ENCODE data around the gene DPEP2. TPM values are rescaled to one million over a fixed set of nuclear protein-coding genes. Genes with fewer than 3 reads are reported as not detected.

Gene DPEP2
- total and polyA plus RNA-seq, 2 donors from 2014 or later, result 0.99 to 3.1 TPM

DNA sequence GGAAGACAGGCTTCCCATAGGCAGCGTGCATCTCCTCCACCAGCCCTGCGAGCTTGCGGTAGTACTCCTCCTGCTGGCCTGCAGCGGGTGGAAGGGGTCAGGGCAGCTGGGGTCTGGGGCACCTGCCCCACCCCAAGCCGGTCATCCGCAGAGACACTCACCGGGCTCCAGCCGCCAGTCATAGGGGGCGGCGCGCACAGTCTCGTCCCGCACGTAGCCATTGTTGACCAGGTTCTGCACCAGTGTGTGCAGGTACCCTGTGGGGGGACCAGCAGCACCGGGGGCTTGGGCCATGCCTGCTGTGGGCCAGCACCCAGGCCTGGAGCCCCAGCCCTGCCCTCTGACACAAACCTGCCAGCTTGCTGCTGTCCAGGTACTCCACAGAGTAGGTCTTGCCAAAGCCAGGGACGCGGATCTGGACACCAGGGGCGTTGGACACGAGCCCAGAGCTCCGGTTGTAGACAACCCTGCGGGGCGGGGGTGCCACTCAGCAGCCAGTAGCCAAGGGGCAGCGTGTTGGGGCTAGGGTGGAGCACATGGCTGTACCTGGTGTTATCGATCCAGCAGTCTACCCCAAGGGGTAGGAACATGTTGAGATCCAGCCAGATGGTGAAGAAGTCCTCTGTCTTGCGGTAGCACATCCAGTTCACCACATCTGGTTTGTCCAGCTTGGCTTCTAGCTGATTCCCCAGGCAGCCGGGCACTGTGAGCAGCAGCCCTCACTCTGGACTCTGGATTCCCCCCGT is 56.6 kb downstream of the DPEP2 start:
- no peak for DNase-seq
- Histone ChIP-seq H3K36me3 (ENCODE audit: control insufficient read depth in 2 of 3, insufficient read depth in 3 of 3, low read length in 3 of 3) (peaks cover 0 to 30% (median 2%) of the 10 kb centered on the region in 3 donors), H3K4me3 (ENCODE audit: low read length in 3 of 3) (no peak overlapping the region), H3K27ac (ENCODE audit: low read depth in 2 of 2, low read length in 2 of 2) (no peak overlapping the region), H3K27me3 (ENCODE audit: control insufficient read depth, insufficient read depth, low read length) (no peaks in the 10 kb centered on the region), H3K9me3 (ENCODE audit: control insufficient read depth in 2 of 3, insufficient read depth in 1 of 3, low read length in 3 of 3) (no peaks in the 10 kb centered on the region), H3K9ac (ENCODE audit: low read length in 3 of 3) (no peak overlapping the region), H3K4me1 (ENCODE audit: control insufficient read depth in 2 of 3, insufficient read depth in 2 of 3, low read depth in 1 of 3, low read length in 3 of 3) (peaks cover 0 to 9% (median 0%) of the 10 kb centered on the region in 3 donors)
- intact Hi-C loops (cut with DNase I), result no loop called here
- FAIRE-seq, result no peak
- TF ChIP-seq, protein P1, sequence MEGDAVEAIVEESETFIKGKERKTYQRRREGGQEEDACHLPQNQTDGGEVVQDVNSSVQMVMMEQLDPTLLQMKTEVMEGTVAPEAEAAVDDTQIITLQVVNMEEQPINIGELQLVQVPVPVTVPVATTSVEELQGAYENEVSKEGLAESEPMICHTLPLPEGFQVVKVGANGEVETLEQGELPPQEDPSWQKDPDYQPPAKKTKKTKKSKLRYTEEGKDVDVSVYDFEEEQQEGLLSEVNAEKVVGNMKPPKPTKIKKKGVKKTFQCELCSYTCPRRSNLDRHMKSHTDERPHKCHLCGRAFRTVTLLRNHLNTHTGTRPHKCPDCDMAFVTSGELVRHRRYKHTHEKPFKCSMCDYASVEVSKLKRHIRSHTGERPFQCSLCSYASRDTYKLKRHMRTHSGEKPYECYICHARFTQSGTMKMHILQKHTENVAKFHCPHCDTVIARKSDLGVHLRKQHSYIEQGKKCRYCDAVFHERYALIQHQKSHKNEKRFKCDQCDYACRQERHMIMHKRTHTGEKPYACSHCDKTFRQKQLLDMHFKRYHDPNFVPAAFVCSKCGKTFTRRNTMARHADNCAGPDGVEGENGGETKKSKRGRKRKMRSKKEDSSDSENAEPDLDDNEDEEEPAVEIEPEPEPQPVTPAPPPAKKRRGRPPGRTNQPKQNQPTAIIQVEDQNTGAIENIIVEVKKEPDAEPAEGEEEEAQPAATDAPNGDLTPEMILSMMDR (IDR thresholded peaks at IDR 0.05; ENCODE audit: borderline replicate concordance, extremely low read depth, insufficient read depth), result no peak

DNA sequence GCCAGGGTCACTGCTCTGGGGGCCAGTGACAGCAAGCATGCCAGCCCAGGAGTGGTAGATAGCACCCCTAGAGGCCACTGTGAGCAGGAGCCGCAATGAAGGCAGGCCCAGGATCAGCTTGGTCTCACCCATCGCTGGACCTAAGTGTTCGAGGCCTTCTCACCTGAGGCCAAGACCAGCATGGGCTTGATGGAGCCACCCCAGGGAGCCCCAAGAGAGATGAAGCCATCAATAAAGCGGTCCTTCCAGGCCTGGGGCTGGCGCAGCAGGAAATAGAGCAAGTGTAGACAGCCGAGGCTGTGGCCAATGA is 57.1 kb downstream of the DPEP2 start:
- Histone ChIP-seq H3K36me3 (ENCODE audit: control insufficient read depth in 2 of 3, insufficient read depth in 3 of 3, low read length in 3 of 3) (peaks cover 0 to 29% (median 2%) of the 10 kb centered on the region in 3 donors), H3K27ac (ENCODE audit: low read depth in 2 of 2, low read length in 2 of 2) (no peak overlapping the region), H3K9me3 (ENCODE audit: control insufficient read depth in 2 of 3, insufficient read depth in 1 of 3, low read length in 3 of 3) (no peaks in the 10 kb centered on the region), H3K27me3 (ENCODE audit: control insufficient read depth, insufficient read depth, low read length) (no peaks in the 10 kb centered on the region), H3K4me1 (ENCODE audit: control insufficient read depth in 2 of 3, insufficient read depth in 2 of 3, low read depth in 1 of 3, low read length in 3 of 3) (peaks cover 0 to 11% (median 2%) of the 10 kb centered on the region in 3 donors), H3K4me3 (ENCODE audit: low read length in 3 of 3) (no peak overlapping the region), H3K9ac (ENCODE audit: low read length in 3 of 3) (no peak overlapping the region)
- TF ChIP-seq, protein P1 (IDR thresholded peaks at IDR 0.05; ENCODE audit: borderline replicate concordance, extremely low read depth, insufficient read depth), result peak; percentile 49
- no peak for FAIRE-seq
- intact Hi-C loops (cut with DNase I), result no loop called here
- peak in 2 of 5 donors; percentile 39 to 44 for DNase-seq

DNA sequence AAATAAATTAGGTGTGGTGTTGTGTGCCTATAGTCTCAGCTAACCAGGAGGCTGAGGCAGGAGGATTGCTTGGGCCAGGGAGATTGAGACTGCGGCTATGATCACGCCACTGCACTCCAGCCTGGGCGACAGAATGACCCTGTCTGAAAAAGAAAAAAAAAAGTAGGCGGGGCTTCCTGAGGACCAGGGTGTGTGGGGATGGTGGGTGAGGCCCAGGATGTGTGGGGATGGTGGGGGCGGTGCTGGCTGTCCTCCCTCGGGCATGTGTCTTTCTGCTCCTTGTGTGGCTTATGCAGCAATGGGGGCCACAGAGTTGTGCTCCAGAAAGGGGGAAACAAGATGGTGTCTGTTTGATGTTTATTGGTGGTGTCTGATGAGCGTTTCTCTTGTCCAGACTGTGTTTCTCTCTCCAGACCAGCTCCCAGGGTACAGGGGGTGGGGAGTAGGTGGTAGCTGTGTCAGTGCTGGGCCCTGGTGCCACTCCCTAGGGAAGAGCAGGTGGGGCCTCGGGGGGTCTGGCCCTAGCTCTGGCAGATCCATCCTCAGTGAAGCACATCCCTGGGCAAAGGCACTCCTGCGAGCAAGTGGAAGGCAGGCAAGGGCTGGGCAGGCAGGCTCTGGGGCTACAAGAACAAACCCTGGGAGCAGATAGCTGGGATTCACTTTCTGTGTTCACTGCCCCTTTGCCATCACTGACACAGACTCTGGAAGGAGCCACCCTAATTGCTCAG is 57.6 kb downstream of the DPEP2 start:
- H3K36me3 ChIP-seq (ENCODE audit: control insufficient read depth in 2 of 3, insufficient read depth in 3 of 3, low read length in 3 of 3), result peaks cover 0 to 25% (median 2%) of the 10 kb centered on the region in 3 donors

More for the DNA sequence above, 57.6 kb downstream of the DPEP2 start:
- H3K4me3 ChIP-seq (ENCODE audit: low read length in 3 of 3), result no peak overlapping the region
- peaks cover 0 to 15% (median 6%) of the 10 kb centered on the region in 3 donors for H3K4me1 ChIP-seq (ENCODE audit: control insufficient read depth in 2 of 3, insufficient read depth in 2 of 3, low read depth in 1 of 3, low read length in 3 of 3)
- TF ChIP-seq, protein P1 (IDR thresholded peaks at IDR 0.05; ENCODE audit: borderline replicate concordance, extremely low read depth, insufficient read depth), result no peak
- no peak overlapping the region for H3K27ac ChIP-seq (ENCODE audit: low read depth in 2 of 2, low read length in 2 of 2)
- H3K27me3 ChIP-seq (ENCODE audit: control insufficient read depth, insufficient read depth, low read length), result no peaks in the 10 kb centered on the region
- DNase-seq (no peak), FAIRE-seq (no peak)
- H3K9me3 ChIP-seq (ENCODE audit: control insufficient read depth in 2 of 3, insufficient read depth in 1 of 3, low read length in 3 of 3), result no peaks in the 10 kb centered on the region
- H3K9ac ChIP-seq (ENCODE audit: low read length in 3 of 3), result no peak overlapping the region
- intact Hi-C loops (cut with DNase I), result no loop called here
